Dedifferentiated amniotic fluid mesenchymal stem cell (primary cell): Measurements from ENCODE around the gene GDE1.

Experiments used
- DNase-seq: peaks from one replicate; pipeline ENCODE4 v3.0.0-alpha.2; 2016; ENCODE audit errors: extremely low spot score

GDE1 gene

GRCh38 chr16:19486750-19487325 lies 35.1 kb downstream of the GDE1 start:
- no peak for DNase-seq

GRCh38 chr16:19486051-19486450 lies 35.8 kb downstream of the GDE1 start:
- no peak for DNase-seq

GRCh38 chr16:19485611-19486010 lies 36.3 kb downstream of the GDE1 start:
- DNase-seq, result no peak

GRCh38 chr16:19484096-19484495 lies 37.8 kb downstream of the GDE1 start:
- DNase-seq, result no peak

- no peak for DNase-seq
Observed at GRCh38 chr16:19482291-19482690, 39.6 kb downstream of the GDE1 start.

- no peak for DNase-seq
Observed at GRCh38 chr16:19481769-19482168, 40.1 kb downstream of the GDE1 start.

- DNase-seq, result no peak
Observed at GRCh38 chr16:19481296-19481695, 40.6 kb downstream of the GDE1 start.

- no peak for DNase-seq
Observed at GRCh38 chr16:19479302-19479721, 42.6 kb downstream of the GDE1 start.

- no peak for DNase-seq
Observed at GRCh38 chr16:19478505-19478904, 43.4 kb downstream of the GDE1 start.

- DNase-seq, result no peak
Observed at GRCh38 chr16:19474617-19475016, 47.3 kb downstream of the GDE1 start.

- no peak for DNase-seq
Observed at GRCh38 chr16:19472482-19472881, 49.4 kb downstream of the GDE1 start.

- no peak for DNase-seq
Observed at GRCh38 chr16:19468300-19468699, 53.6 kb downstream of the GDE1 start.

- no peak for DNase-seq
Observed at GRCh38 chr16:19463468-19464315, 58.2 kb downstream of the GDE1 start.

GRCh38 chr16:19460397-19460796 lies 61.5 kb downstream of the GDE1 start:
- DNase-seq, result no peak

GRCh38 chr16:19458722-19459379 lies 63.0 kb downstream of the GDE1 start:
- no peak for DNase-seq
